HepG2 (cell line): ENCODE results near the gene ADIRF.
"Not testable (repeated sequence)": the region's sequence is repeated elsewhere in the genome, so short reads cannot be mapped to it uniquely, and the experiment has no call there.

Experiments
- EHMT2 ChIP-seq: fragments of 200-600 bp; sonication (generic); IDR thresholded peaks from 2 replicates; pipeline ENCODE4 v1.7.0; 2017; ENCODE audit warnings: antibody characterized with exemption, low read depth, low read length, borderline replicate concordance
- IRF2 ChIP-seq: IDR thresholded peaks from 2 replicates; pipeline ENCODE4 v1.6.1; 2018; ENCODE audit warnings: missing genetic modification reagents, missing compliant biosample characterization
- MTA3 ChIP-seq: sonication (generic); formaldehyde crosslinking; IDR thresholded peaks from 2 replicates; pipeline ENCODE4 v1.4.0; 2020; ENCODE audit warnings: missing genetic modification reagents
- PCBP1 ChIP-seq: fragments of 200-400 bp; formaldehyde crosslinking; IDR thresholded peaks from 2 replicates; pipeline ENCODE4 v1.6.1; 2017; ENCODE audit warnings: mild to moderate bottlenecking, low read depth, low read length, borderline replicate concordance
- POLR2A ChIP-seq, 2 experiments: IDR thresholded peaks; 2 replicates each; pipeline ENCODE4 v1.6.1; 2011; ENCODE audit warnings: low read depth in 2 of 2, low read length in 2 of 2, mild to moderate bottlenecking in 1 of 2, moderate library complexity in 1 of 2; ENCODE audit not compliant: insufficient read depth in 1 of 2
- SUZ12 ChIP-seq: fragments of 150-350 bp; IDR thresholded peaks from 2 replicates; pipeline ENCODE4 v1.6.1; 2014; ENCODE audit warnings: low read depth, low read length
- TOE1 ChIP-seq: sonication (generic); formaldehyde crosslinking; IDR thresholded peaks from 2 replicates; pipeline ENCODE4 v1.4.0; 2020; ENCODE audit warnings: mild to moderate bottlenecking, missing genetic modification reagents
- TRIM24 ChIP-seq: sonication (generic); formaldehyde crosslinking; IDR thresholded peaks from 2 replicates; pipeline ENCODE4 v1.8.0; 2022; ENCODE audit warnings: mild to moderate bottlenecking, missing genetic modification reagents
- ZBTB7A ChIP-seq: sonication (generic); formaldehyde crosslinking; IDR thresholded peaks from 2 replicates; pipeline ENCODE4 v1.8.0; 2022; ENCODE audit warnings: mild to moderate bottlenecking, missing genetic modification reagents
- ZNF549 ChIP-seq: sonication (generic); formaldehyde crosslinking; IDR thresholded peaks from 2 replicates; pipeline ENCODE4 v1.5.0; 2020; ENCODE audit warnings: missing genetic modification reagents
- ZNF563 ChIP-seq: sonication (generic); formaldehyde crosslinking; IDR thresholded peaks from 2 replicates; pipeline ENCODE4 v1.8.0; 2022; ENCODE audit warnings: mild to moderate bottlenecking, moderate library complexity, missing genetic modification reagents
- ZZZ3 ChIP-seq: sonication (generic); formaldehyde crosslinking; IDR thresholded peaks from 2 replicates; pipeline ENCODE4 v1.4.0; 2020; ENCODE audit warnings: missing genetic modification reagents, mild to moderate bottlenecking, borderline replicate concordance
- TF ChIP-seq, protein P1 (sequence below), 2 experiments: sonication (generic) in 1 of 2; formaldehyde crosslinking in 1 of 2; IDR thresholded peaks; 2 replicates each; pipeline versions ENCODE4 v1.5.1 to v1.6.1; 2011 to 2020; ENCODE audit warnings: borderline replicate concordance in 1 of 2, low read depth in 1 of 2, low read length in 1 of 2, mild to moderate bottlenecking in 1 of 2, missing genetic modification reagents in 1 of 2, moderate library complexity in 1 of 2
- TF ChIP-seq, protein P2 (sequence below): sonication (generic); formaldehyde crosslinking; IDR thresholded peaks from 2 replicates; pipeline ENCODE4 v1.5.0; 2020; ENCODE audit warnings: mild to moderate bottlenecking, missing genetic modification reagents, moderate library complexity

DNA sequence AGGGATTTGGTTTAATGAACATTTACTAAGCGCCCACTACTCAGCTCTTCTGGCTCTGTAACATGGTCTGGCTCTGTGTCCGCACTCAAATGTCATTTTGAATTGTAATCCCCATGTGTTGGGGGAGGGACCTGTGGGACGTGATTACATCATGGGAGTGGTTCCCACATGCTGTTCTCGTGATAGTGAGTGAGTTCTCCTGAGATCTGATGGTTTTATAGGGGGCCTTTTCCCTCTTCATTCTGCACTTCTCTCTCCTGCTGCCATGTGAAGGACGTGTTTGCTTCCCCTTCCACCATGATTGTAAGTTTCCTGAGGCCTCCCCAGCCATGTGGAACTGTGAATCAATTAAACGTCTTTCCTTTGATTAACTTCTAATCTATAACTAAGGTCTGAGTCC, 12.7 kb downstream of the ADIRF start:
- TF ChIP-seq PCBP1; ZNF549 (CRISPR knock-in tag); EHMT2; TRIM24; ZNF563 (CRISPR knock-in tag); POLR2A (IDR thresholded peaks at IDR 0.05; ENCODE audit: insufficient read depth in 1 of 2, low read depth in 2 of 2, low read length in 2 of 2); MTA3 (CRISPR knock-in tag); IRF2; ZBTB7A; SUZ12; TOE1 (CRISPR knock-in tag); ZZZ3: not testable (repeated sequence)
- TF ChIP-seq, protein P1, sequence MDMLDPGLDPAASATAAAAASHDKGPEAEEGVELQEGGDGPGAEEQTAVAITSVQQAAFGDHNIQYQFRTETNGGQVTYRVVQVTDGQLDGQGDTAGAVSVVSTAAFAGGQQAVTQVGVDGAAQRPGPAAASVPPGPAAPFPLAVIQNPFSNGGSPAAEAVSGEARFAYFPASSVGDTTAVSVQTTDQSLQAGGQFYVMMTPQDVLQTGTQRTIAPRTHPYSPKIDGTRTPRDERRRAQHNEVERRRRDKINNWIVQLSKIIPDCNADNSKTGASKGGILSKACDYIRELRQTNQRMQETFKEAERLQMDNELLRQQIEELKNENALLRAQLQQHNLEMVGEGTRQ (IDR thresholded peaks at IDR 0.05; ENCODE audit: low read depth, low read length): not testable (repeated sequence)
- TF ChIP-seq, protein P1 (CRISPR knock-in tag; IDR thresholded peaks at IDR 0.05; ENCODE audit: borderline replicate concordance): not testable (repeated sequence)
- TF ChIP-seq, protein P2, sequence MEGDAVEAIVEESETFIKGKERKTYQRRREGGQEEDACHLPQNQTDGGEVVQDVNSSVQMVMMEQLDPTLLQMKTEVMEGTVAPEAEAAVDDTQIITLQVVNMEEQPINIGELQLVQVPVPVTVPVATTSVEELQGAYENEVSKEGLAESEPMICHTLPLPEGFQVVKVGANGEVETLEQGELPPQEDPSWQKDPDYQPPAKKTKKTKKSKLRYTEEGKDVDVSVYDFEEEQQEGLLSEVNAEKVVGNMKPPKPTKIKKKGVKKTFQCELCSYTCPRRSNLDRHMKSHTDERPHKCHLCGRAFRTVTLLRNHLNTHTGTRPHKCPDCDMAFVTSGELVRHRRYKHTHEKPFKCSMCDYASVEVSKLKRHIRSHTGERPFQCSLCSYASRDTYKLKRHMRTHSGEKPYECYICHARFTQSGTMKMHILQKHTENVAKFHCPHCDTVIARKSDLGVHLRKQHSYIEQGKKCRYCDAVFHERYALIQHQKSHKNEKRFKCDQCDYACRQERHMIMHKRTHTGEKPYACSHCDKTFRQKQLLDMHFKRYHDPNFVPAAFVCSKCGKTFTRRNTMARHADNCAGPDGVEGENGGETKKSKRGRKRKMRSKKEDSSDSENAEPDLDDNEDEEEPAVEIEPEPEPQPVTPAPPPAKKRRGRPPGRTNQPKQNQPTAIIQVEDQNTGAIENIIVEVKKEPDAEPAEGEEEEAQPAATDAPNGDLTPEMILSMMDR (CRISPR knock-in tag): not testable (repeated sequence)
